Bronchial epithelial cell (primary cell): ENCODE measurements around the gene MDFIC2. TPM values are rescaled to one million over a fixed set of nuclear protein-coding genes. Genes with fewer than 3 reads are reported as not detected.

Experiments used
- DNase-seq: peaks from one replicate; pipeline ENCODE4 v3.0.0-alpha.2; 2010; ENCODE audit warnings: low read depth
- FAIRE-seq: peaks from 2 replicates; lab custom pipeline; 2011; peaks lifted over from hg19 to GRCh38; lab: Jason Lieb, UNC
- H3K27me3 ChIP-seq: 2 replicates; pipeline ENCODE4 v1.5.1; 2011; ENCODE audit warnings: low read length; ENCODE audit not compliant: control insufficient read depth, insufficient read depth
- H3K36me3 ChIP-seq: 2 replicates; pipeline ENCODE4 v1.5.1; 2011; ENCODE audit warnings: low read length; ENCODE audit not compliant: control insufficient read depth, insufficient read depth
- H3K4me3 ChIP-seq: 2 replicates; pipeline ENCODE4 v1.5.1; 2011; ENCODE audit warnings: mild to moderate bottlenecking, low read depth, low read length, control low read depth
- CTCF ChIP-seq: IDR thresholded peaks from 2 replicates; pipeline ENCODE4 v1.5.1; 2011; ENCODE audit warnings: mild to moderate bottlenecking, moderate library complexity, low read length, control low read depth, inconsistent platforms; ENCODE audit not compliant: insufficient read depth, severe bottlenecking
- total RNA-seq: library from RNA; depleted of rRNA; stranded (reverse); fragments of >200 nt; gene quantifications from 2 replicates; pipeline ENCODE4 v1.2.1, GENCODE V29; 2014

Gene MDFIC2
- total RNA-seq, 1 donor from 2014 or later = not detected

- DNase-seq (no peak), FAIRE-seq (no peak)
- Histone ChIP-seq H3K27me3 (no peaks in the 10 kb centered on the region), H3K36me3 (no peaks in the 10 kb centered on the region), H3K4me3 (no peak overlapping the region)
- TF ChIP-seq CTCF = no peak
These were observed 131.8 kb downstream of the MDFIC2 start for GRCh38 chr3:70180664-70181063.

- DNase-seq (no peak), FAIRE-seq (no peak)
- H3K4me3 ChIP-seq = no peak overlapping the region
- H3K36me3 ChIP-seq = no peaks in the 10 kb centered on the region
- TF ChIP-seq CTCF = no peak
- no peaks in the 10 kb centered on the region for H3K27me3 ChIP-seq
These were observed 133.3 kb downstream of the MDFIC2 start for GRCh38 chr3:70179111-70179510.

GRCh38 chr3:70177881-70178645 lies 134.4 kb downstream of the MDFIC2 start:
- Histone ChIP-seq H3K27me3 (no peaks in the 10 kb centered on the region), H3K4me3 (no peak overlapping the region), H3K36me3 (no peaks in the 10 kb centered on the region)
- no peak for TF ChIP-seq CTCF
- FAIRE-seq (no peak), DNase-seq (no peak)

- Histone ChIP-seq H3K27me3 (no peaks in the 10 kb centered on the region), H3K4me3 (no peak overlapping the region), H3K36me3 (no peaks in the 10 kb centered on the region)
- FAIRE-seq = no peak
- no peak for TF ChIP-seq CTCF
- DNase-seq = no peak
These were observed 136.2 kb downstream of the MDFIC2 start for GRCh38 chr3:70176224-70176623.

- TF ChIP-seq CTCF = no peak
- no peaks in the 10 kb centered on the region for H3K27me3 ChIP-seq
- DNase-seq (no peak), FAIRE-seq (no peak)
- no peak overlapping the region for H3K4me3 ChIP-seq
- no peaks in the 10 kb centered on the region for H3K36me3 ChIP-seq
These were observed 155.6 kb downstream of the MDFIC2 start for GRCh38 chr3:70156808-70157207.

- TF ChIP-seq CTCF = no peak
- H3K27me3 ChIP-seq = no peaks in the 10 kb centered on the region
- DNase-seq (no peak), FAIRE-seq (no peak)
- no peaks in the 10 kb centered on the region for H3K36me3 ChIP-seq
- no peak overlapping the region for H3K4me3 ChIP-seq
These were observed 161.8 kb downstream of the MDFIC2 start for GRCh38 chr3:70150599-70150998.
